ENCODE data around the gene NDST3. TPM values are rescaled to one million over a fixed set of nuclear protein-coding genes. Genes with fewer than 3 reads are reported as not detected.

The NDST3 gene
- not detected in 2 replicates for total RNA-seq

GRCh38 chr4:118034053-118034785 lies at the start of gene NDST3:
Gene NDST3 (plus strand): TSS chr4:118034486. CDS start chr4:118053911, 19,425 bp downstream.

Measured in pericardium fibroblast (primary cell).